Type B pancreatic cell (in vitro differentiated cells): ENCODE data around the gene SUMO3. TPM values are rescaled to one million over a fixed set of nuclear protein-coding genes. Genes with fewer than 3 reads are reported as not detected.

Experiments used
- DNase-seq: peaks from one replicate; pipeline ENCODE4 v3.0.0; 2021; ENCODE audit warnings: mixed read lengths; ENCODE audit not compliant: unreplicated experiment; ENCODE audit errors: extremely low spot score
- H3K27ac Mint-ChIP-seq: 2 replicates; pipeline ENCODE4 v1.8.0; 2021; ENCODE audit warnings: mild to moderate bottlenecking, mixed read lengths
- H3K27me3 Mint-ChIP-seq: 2 replicates; pipeline ENCODE4 v1.8.0; 2021; ENCODE audit warnings: mixed read lengths
- H3K36me3 Mint-ChIP-seq: 2 replicates; pipeline ENCODE4 v1.8.0; 2021; ENCODE audit warnings: mixed read lengths
- H3K4me1 Mint-ChIP-seq: one replicate; pipeline ENCODE4 v1.8.0; 2021; ENCODE audit warnings: mixed read lengths; ENCODE audit not compliant: unreplicated experiment
- H3K4me3 Mint-ChIP-seq: 2 replicates; pipeline ENCODE4 v1.8.0; 2021; ENCODE audit warnings: mild to moderate bottlenecking, mixed read lengths
- H3K9me3 Mint-ChIP-seq: 2 replicates; pipeline ENCODE4 v1.8.0; 2021; ENCODE audit warnings: mixed read lengths
- total RNA-seq: library from RNA; stranded (reverse); gene quantifications from 2 replicates; pipeline ENCODE4 v1.2.1, GENCODE V29; 2021; ENCODE audit warnings: low replicate concordance
- TF ChIP-seq, protein P1 (sequence below): fragments of 200-600 bp; sonication (generic); conservative IDR thresholded peaks from 2 replicates; pipeline ENCODE4 v1.5.0; 2021; ENCODE audit warnings: antibody characterized with exemption, mild to moderate bottlenecking

The SUMO3 gene
- total RNA-seq, 1 donor from 2014 or later, result 81.2 TPM

GRCh38 chr21:44765231-44766013 is 52.4 kb downstream of the SUMO3 start:
- TF ChIP-seq, protein P1, sequence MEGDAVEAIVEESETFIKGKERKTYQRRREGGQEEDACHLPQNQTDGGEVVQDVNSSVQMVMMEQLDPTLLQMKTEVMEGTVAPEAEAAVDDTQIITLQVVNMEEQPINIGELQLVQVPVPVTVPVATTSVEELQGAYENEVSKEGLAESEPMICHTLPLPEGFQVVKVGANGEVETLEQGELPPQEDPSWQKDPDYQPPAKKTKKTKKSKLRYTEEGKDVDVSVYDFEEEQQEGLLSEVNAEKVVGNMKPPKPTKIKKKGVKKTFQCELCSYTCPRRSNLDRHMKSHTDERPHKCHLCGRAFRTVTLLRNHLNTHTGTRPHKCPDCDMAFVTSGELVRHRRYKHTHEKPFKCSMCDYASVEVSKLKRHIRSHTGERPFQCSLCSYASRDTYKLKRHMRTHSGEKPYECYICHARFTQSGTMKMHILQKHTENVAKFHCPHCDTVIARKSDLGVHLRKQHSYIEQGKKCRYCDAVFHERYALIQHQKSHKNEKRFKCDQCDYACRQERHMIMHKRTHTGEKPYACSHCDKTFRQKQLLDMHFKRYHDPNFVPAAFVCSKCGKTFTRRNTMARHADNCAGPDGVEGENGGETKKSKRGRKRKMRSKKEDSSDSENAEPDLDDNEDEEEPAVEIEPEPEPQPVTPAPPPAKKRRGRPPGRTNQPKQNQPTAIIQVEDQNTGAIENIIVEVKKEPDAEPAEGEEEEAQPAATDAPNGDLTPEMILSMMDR, result no peak
- H3K9me3 Mint-ChIP-seq, result no peaks in the 10 kb centered on the region
- peaks cover 3% of the 10 kb centered on the region for H3K27me3 Mint-ChIP-seq
- DNase-seq, result no peak
- H3K36me3 Mint-ChIP-seq, result peaks cover 3% of the 10 kb centered on the region
- H3K4me1 Mint-ChIP-seq, result peaks cover 17% of the 10 kb centered on the region
- H3K4me3 Mint-ChIP-seq, result peak overlapping the region; percentile 34
- peak overlapping the region; percentile 86 for H3K27ac Mint-ChIP-seq

GRCh38 chr21:44764319-44765230 is 53.3 kb downstream of the SUMO3 start:
- Mint-ChIP-seq H3K9me3 (no peaks in the 10 kb centered on the region), H3K27me3 (peaks cover 3% of the 10 kb centered on the region), H3K4me1 (peaks cover 17% of the 10 kb centered on the region), H3K4me3 (no peak overlapping the region), H3K36me3 (peaks cover 3% of the 10 kb centered on the region), H3K27ac (no peak overlapping the region)
- TF ChIP-seq, protein P1, result no peak
- DNase-seq, result no peak

DNA sequence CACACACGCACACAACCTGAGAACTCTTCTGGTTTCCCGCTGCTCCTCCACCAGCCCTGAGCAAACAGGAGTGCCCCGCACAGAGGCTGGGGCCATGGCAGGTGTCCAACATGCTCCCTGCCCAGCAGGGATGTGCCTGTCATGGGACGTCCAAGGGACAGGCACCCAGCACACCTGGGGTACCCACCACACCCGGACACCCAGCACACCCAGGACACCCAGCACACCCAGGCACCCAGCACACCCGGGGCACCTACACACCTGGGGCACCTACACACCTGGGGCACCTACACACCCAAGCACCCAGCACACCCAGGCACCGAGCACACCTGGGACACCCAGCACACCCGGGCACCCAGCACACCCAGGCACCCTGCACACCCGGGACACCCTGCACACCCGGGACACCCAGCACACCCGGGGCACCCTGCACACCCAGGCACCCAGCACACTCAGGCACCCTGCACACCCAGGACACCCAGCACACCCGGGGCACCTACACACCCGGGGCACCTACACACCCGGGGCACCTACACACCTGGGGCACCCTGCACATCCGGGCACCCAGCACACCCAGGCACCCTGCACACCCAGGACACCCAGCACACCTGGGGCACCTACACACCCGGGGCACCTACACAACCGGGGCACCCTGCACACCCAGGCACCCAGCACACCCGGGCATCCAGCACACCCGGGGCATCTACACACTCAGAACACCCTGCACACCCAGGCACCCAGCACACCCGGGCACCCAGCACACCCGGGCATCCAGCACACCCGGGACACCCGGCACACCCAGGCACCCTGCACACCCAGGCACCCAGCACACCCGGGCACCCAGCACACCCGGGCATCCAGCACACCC is 54.2 kb downstream of the SUMO3 start:
- no peak overlapping the region for H3K4me3 Mint-ChIP-seq
- DNase-seq, result peak; percentile 49
- peaks cover 3% of the 10 kb centered on the region for H3K36me3 Mint-ChIP-seq
- H3K4me1 Mint-ChIP-seq, result peaks cover 16% of the 10 kb centered on the region
- peaks cover 3% of the 10 kb centered on the region for H3K27me3 Mint-ChIP-seq
- TF ChIP-seq, protein P1, result no peak
- H3K9me3 Mint-ChIP-seq, result no peaks in the 10 kb centered on the region
- H3K27ac Mint-ChIP-seq, result no peak overlapping the region

- H3K4me1 Mint-ChIP-seq, result peaks cover 11% of the 10 kb centered on the region
- DNase-seq, result no peak
- H3K9me3 Mint-ChIP-seq, result no peaks in the 10 kb centered on the region
- H3K36me3 Mint-ChIP-seq, result no peaks in the 10 kb centered on the region
- no peak overlapping the region for H3K4me3 Mint-ChIP-seq
- H3K27ac Mint-ChIP-seq, result no peak overlapping the region
- TF ChIP-seq, protein P1, result no peak
- H3K27me3 Mint-ChIP-seq, result peaks cover 3% of the 10 kb centered on the region
These were observed 54.8 kb downstream of the SUMO3 start for GRCh38 chr21:44763050-44763378.
